ENCODE results near the gene TSC22D1. TPM values are rescaled to one million over a fixed set of nuclear protein-coding genes. Genes with fewer than 3 reads are reported as not detected.

TSC22D1 gene
- total RNA-seq, 1 experiment from 2014 or later = 194 TPM

GRCh38 chr13:44541601-44542000 is 34.5 kb downstream of the TSC22D1 start:
- ATAC-seq = no peak

GRCh38 chr13:44540761-44541434 is 35.2 kb downstream of the TSC22D1 start:
- peaks cover 15% of the 10 kb centered on the region; the same call in 1 of the 2 replicates for H3K36me3 ChIP-seq (ENCODE audit: low read depth, low read length)
- ChIA-PET POLR2A (ENCODE audit: unreplicated experiment) (no interaction called here), CTCF (no interaction called here)
- H3K9me2 ChIP-seq (replicated peaks; ENCODE audit: low read length) = no peaks in the 10 kb centered on the region
- no peaks in the 10 kb centered on the region for H3K27me3 ChIP-seq (ENCODE audit: low read length)
- intact Hi-C loops (cut with micrococcal nuclease) = no loop called here
- H3K27ac ChIP-seq (ENCODE audit: low read length) = no peak overlapping the region
- H3F3A ChIP-seq (ENCODE audit: low read length, unreplicated experiment) = no peaks in the 10 kb centered on the region
- DNase-seq = no peak
- peaks cover 31% of the 10 kb centered on the region for H3K79me2 ChIP-seq (ENCODE audit: low read length)
- no peak for ATAC-seq
- no TSS peak for BruUV-seq (replicated peaks)
- no peaks in the 10 kb centered on the region for H4K20me1 ChIP-seq (ENCODE audit: low read length)
- no peak overlapping the region for H3K4me2 ChIP-seq (ENCODE audit: low read length)
- no peak overlapping the region for H3K4me3 ChIP-seq (ENCODE audit: low read length)
- no peak overlapping the region for H3K9ac ChIP-seq (ENCODE audit: low read length)
- no peaks in the 10 kb centered on the region for H3K9me3 ChIP-seq (ENCODE audit: low read length)
- no peak for TF ChIP-seq CTCF (conservative IDR thresholded peaks at IDR 0.05; ENCODE audit: low read depth, low read length)
- TF ChIP-seq EZH2phosphoT487 (IDR thresholded peaks at IDR 0.05; ENCODE audit: borderline replicate concordance, low read length) = no peak
- TF ChIP-seq EZH2 (IDR thresholded peaks at IDR 0.05; ENCODE audit: low read length, unreplicated experiment) = no peak
- H2AFZ ChIP-seq (ENCODE audit: low read length) = no peak overlapping the region
- H3K4me1 ChIP-seq (ENCODE audit: insufficient read depth, low read length) = no peaks in the 10 kb centered on the region

More at GRCh38 chr13:44541601-44542000, 34.5 kb downstream of the TSC22D1 start:
- ChIA-PET POLR2A (ENCODE audit: unreplicated experiment) (interaction anchor here (0.6 kb wide), 1 partner anchor 106 kb away, joined by 26 read pairs; no protein-coding TSS in a partner anchor), CTCF (no interaction called here)
- Histone ChIP-seq H3K9me2 (replicated peaks; ENCODE audit: low read length) (no peaks in the 10 kb centered on the region), H3K4me1 (ENCODE audit: insufficient read depth, low read length) (no peaks in the 10 kb centered on the region), H3K9ac (ENCODE audit: low read length) (no peak overlapping the region), H3K4me3 (ENCODE audit: low read length) (no peak overlapping the region), H4K20me1 (ENCODE audit: low read length) (no peaks in the 10 kb centered on the region), H3K79me2 (ENCODE audit: low read length) (peaks cover 38% of the 10 kb centered on the region), H3K27ac (ENCODE audit: low read length) (no peak overlapping the region), H3K27me3 (ENCODE audit: low read length) (no peaks in the 10 kb centered on the region), H2AFZ (ENCODE audit: low read length) (no peak overlapping the region), H3K36me3 (ENCODE audit: low read depth, low read length) (peaks cover 19% of the 10 kb centered on the region; the same call in 1 of the 2 replicates), H3K4me2 (ENCODE audit: low read length) (no peak overlapping the region), H3K9me3 (ENCODE audit: low read length) (no peaks in the 10 kb centered on the region), H3F3A (ENCODE audit: low read length, unreplicated experiment) (no peaks in the 10 kb centered on the region)
- DNase-seq = no peak
- intact Hi-C loops (cut with micrococcal nuclease) = no loop called here
- no TSS peak for BruUV-seq (replicated peaks)
- TF ChIP-seq EZH2phosphoT487 (IDR thresholded peaks at IDR 0.05; ENCODE audit: borderline replicate concordance, low read length) (no peak), CTCF (conservative IDR thresholded peaks at IDR 0.05; ENCODE audit: low read depth, low read length) (no peak), EZH2 (IDR thresholded peaks at IDR 0.05; ENCODE audit: low read length, unreplicated experiment) (no peak)

GRCh38 chr13:44537248-44537647 is 38.9 kb downstream of the TSC22D1 start:
- Histone ChIP-seq H3K36me3 (ENCODE audit: low read depth, low read length) (peaks cover 15% of the 10 kb centered on the region; the same call in 1 of the 2 replicates), H3K9ac (ENCODE audit: low read length) (no peak overlapping the region), H3K27me3 (ENCODE audit: low read length) (no peaks in the 10 kb centered on the region), H3K4me1 (ENCODE audit: insufficient read depth, low read length) (no peaks in the 10 kb centered on the region), H3F3A (ENCODE audit: low read length, unreplicated experiment) (no peaks in the 10 kb centered on the region), H3K4me3 (ENCODE audit: low read length) (no peak overlapping the region), H3K79me2 (ENCODE audit: low read length) (peaks cover 7% of the 10 kb centered on the region), H2AFZ (ENCODE audit: low read length) (no peak overlapping the region), H4K20me1 (ENCODE audit: low read length) (no peaks in the 10 kb centered on the region), H3K9me2 (replicated peaks; ENCODE audit: low read length) (no peaks in the 10 kb centered on the region), H3K9me3 (ENCODE audit: low read length) (no peaks in the 10 kb centered on the region), H3K27ac (ENCODE audit: low read length) (no peak overlapping the region), H3K4me2 (ENCODE audit: low read length) (no peak overlapping the region)
- intact Hi-C loops (cut with micrococcal nuclease) = no loop called here
- CTCF ChIA-PET = no interaction called here
- BruUV-seq (replicated peaks) = no TSS peak
- ATAC-seq (no peak), DNase-seq (no peak)
- POLR2A ChIA-PET (ENCODE audit: unreplicated experiment) = no interaction called here
- TF ChIP-seq EZH2phosphoT487 (IDR thresholded peaks at IDR 0.05; ENCODE audit: borderline replicate concordance, low read length) (no peak), EZH2 (IDR thresholded peaks at IDR 0.05; ENCODE audit: low read length, unreplicated experiment) (no peak), CTCF (conservative IDR thresholded peaks at IDR 0.05; ENCODE audit: low read depth, low read length) (no peak)
